GM12891 (cell line): ENCODE data around the gene TAF4.

Experiments
- POLR2A ChIP-seq: IDR thresholded peaks from 2 replicates; pipeline ENCODE4 v1.6.1; 2011; ENCODE audit warnings: low read depth, low read length, control low read depth
- POLR2AphosphoS5 ChIP-seq: IDR thresholded peaks from 2 replicates; pipeline ENCODE4 v1.6.1; 2011; ENCODE audit warnings: low read depth, low read length, control low read depth
- TAF1 ChIP-seq: IDR thresholded peaks from 2 replicates; pipeline ENCODE4 v1.6.1; 2011; ENCODE audit warnings: low read depth, low read length, control low read depth

- TF ChIP-seq POLR2A (no peak), TAF1 (no peak), POLR2AphosphoS5 (no peak)
Observed at GRCh38 chr20:62039738-62040137, 25.9 kb downstream of the TAF4 start.
